HepG2 (cell line): Measurements from ENCODE around the gene WNT10A. TPM values are rescaled to one million over a fixed set of nuclear protein-coding genes. Genes with fewer than 3 reads are reported as not detected.

Experiments used
- CBX2 ChIP-seq, 2 experiments: fragments of 200-600 bp in 1 of 2; sonication (generic); formaldehyde crosslinking in 1 of 2; IDR thresholded peaks; 2 replicates each; pipeline versions ENCODE4 v1.7.0 to v1.8.1; 2018 to 2022; ENCODE audit warnings: low read depth in 2 of 2, low read length in 1 of 2, mild to moderate bottlenecking in 1 of 2, missing genetic modification reagents in 1 of 2
- ESRRA ChIP-seq: sonication (generic); formaldehyde crosslinking; IDR thresholded peaks from 2 replicates; pipeline ENCODE4 v1.5.1; 2020; ENCODE audit warnings: mild to moderate bottlenecking, low read depth, missing genetic modification reagents
- FOXA3 ChIP-seq: IDR thresholded peaks from 2 replicates; pipeline ENCODE4 v1.6.1; 2016; ENCODE audit warnings: missing genetic modification reagents, missing compliant biosample characterization
- HDAC2 ChIP-seq: sonication (generic); formaldehyde crosslinking; IDR thresholded peaks from 2 replicates; pipeline ENCODE4 v1.4.0; 2020; ENCODE audit warnings: missing genetic modification reagents
- KDM5A ChIP-seq: fragments of 200-600 bp; sonication (generic); IDR thresholded peaks from 2 replicates; pipeline ENCODE4 v1.7.0; 2018; ENCODE audit warnings: antibody characterized with exemption, mild to moderate bottlenecking, low read length, borderline replicate concordance
- KLF11 ChIP-seq: IDR thresholded peaks from 2 replicates; pipeline ENCODE4 v1.6.1; 2016; ENCODE audit warnings: missing compliant biosample characterization
- KLF6 ChIP-seq: IDR thresholded peaks from 2 replicates; pipeline ENCODE4 v1.8.0; 2016; ENCODE audit warnings: missing biosample characterization, missing genetic modification reagents
- MAZ ChIP-seq, 2 experiments: sonication (generic) in 1 of 2; formaldehyde crosslinking in 1 of 2; IDR thresholded peaks; 2 replicates each; pipeline versions ENCODE4 v1.5.0 to v1.6.1; 2012 to 2020; ENCODE audit warnings: low read depth in 2 of 2, mild to moderate bottlenecking in 2 of 2, borderline replicate concordance in 1 of 2, improper control_type of control experiment in 1 of 2, low read length in 1 of 2, missing genetic modification reagents in 1 of 2, moderate library complexity in 1 of 2
- SP4 ChIP-seq: sonication (generic); formaldehyde crosslinking; IDR thresholded peaks from 2 replicates; pipeline ENCODE4 v1.8.1; 2023; ENCODE audit warnings: mild to moderate bottlenecking, missing genetic modification reagents
- ZFX ChIP-seq: sonication (generic); formaldehyde crosslinking; IDR thresholded peaks from 2 replicates; pipeline ENCODE4 v1.4.0; 2020; ENCODE audit warnings: mild to moderate bottlenecking, low read depth, missing genetic modification reagents, moderate library complexity
- ZNF569 ChIP-seq: sonication (generic); formaldehyde crosslinking; IDR thresholded peaks from 2 replicates; pipeline ENCODE4 v1.5.0; 2020; ENCODE audit warnings: mild to moderate bottlenecking, missing genetic modification reagents, moderate library complexity, borderline replicate concordance
- ZNF614 ChIP-seq: IDR thresholded peaks from 2 replicates; pipeline ENCODE4 v1.6.1; 2018; ENCODE audit warnings: missing biosample characterization, missing genetic modification reagents, inconsistent platforms, borderline replicate concordance
- polyA plus RNA-seq, 8 experiments: library from polyadenylated mRNA; depleted of rRNA in 3 of 8; stranded (reverse) in 7 of 8; unstranded in 1 of 8; fragments of >200 nt; fragmentation: Illumina TruSeq in 4 of 8; extraction: Trizol in 4 of 8; gene quantifications; 2 replicates each; pipeline versions ENCODE4 v1.2.1 to v1.2.3, GENCODE V29; 2011 to 2016; ENCODE audit warnings: low read depth in 4 of 8, missing spikeins in 1 of 8, mixed read lengths in 1 of 8; ENCODE audit not compliant: insufficient read depth in 1 of 8
- total RNA-seq, 5 experiments: library from RNA; depleted of rRNA; stranded (reverse); fragments of >200 nt; fragmentation: Illumina TruSeq; extraction: Trizol; gene quantifications; 2 replicates each; pipeline ENCODE4 v1.2.3, GENCODE V29; 2016; ENCODE audit warnings: low read depth in 1 of 5
- TF ChIP-seq, protein P1 (sequence below): IDR thresholded peaks from 2 replicates; pipeline ENCODE4 v1.6.1; 2018; ENCODE audit warnings: missing genetic modification reagents
- TF ChIP-seq, protein P2 (sequence below): sonication (generic); formaldehyde crosslinking; IDR thresholded peaks from 2 replicates; pipeline ENCODE4 v1.5.0; 2020; ENCODE audit warnings: mild to moderate bottlenecking, missing genetic modification reagents, borderline replicate concordance
- TF ChIP-seq, protein P3 (sequence below): sonication (generic); formaldehyde crosslinking; IDR thresholded peaks from 2 replicates; pipeline ENCODE4 v1.8.1; 2023; ENCODE audit warnings: missing genetic modification reagents, mild to moderate bottlenecking, borderline replicate concordance
- TF ChIP-seq, protein P4 (sequence below): IDR thresholded peaks from 2 replicates; pipeline ENCODE4 v1.6.1; 2012; ENCODE audit warnings: inconsistent platforms
- TF ChIP-seq, protein P5 (sequence below): sonication (generic); formaldehyde crosslinking; IDR thresholded peaks from 2 replicates; pipeline ENCODE4 v1.4.0; 2020; ENCODE audit warnings: missing genetic modification reagents, low read depth, mild to moderate bottlenecking, borderline replicate concordance

Gene WNT10A
- total and polyA plus RNA-seq, 2 of the 13 experiments (the other 11 are each of a cell fraction or from before 2014, with no cell fraction given) = 0.03 TPM; not detected in 1

DNA sequence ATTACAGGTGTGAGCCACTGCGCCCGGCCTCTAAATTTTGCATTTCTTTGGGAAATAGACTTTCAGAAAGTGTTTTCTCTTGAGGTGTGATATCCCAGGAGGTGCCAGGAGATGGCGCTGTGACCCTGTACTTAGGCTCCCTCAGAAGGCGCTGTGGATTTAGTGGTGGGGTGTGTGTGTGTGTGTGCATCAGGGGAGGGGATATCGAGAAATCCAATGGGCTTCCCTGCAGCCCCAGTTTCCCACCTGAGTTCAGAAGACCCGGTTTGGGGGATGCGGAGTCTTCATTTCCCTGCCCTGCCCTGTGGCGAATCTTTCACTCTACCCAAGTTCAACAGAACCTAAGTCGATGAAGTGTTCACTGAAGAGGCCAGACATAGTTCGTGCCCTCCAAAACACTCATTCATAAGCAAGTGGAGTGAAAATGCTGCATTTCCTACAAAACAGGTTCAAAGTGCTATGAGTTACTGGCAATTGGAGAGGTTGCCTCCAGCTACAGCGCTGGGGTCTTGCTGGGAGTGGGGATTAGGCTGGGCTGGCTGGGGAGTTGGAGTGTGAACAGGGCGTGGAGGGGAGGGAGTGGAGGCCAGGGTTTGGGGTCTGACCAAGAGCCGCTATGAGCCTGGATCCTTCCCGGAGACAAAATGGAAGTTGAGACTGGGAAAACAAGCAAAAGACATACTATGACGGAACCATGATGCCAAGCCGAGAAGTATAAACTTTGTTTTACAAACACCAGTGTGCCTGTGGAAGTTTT is 27.6 kb upstream of the WNT10A start (continued):
- TF ChIP-seq HDAC2 (CRISPR knock-in tag) (peak; percentile 21; the same call in 1 of the 2 replicates), SP4 (CRISPR knock-in tag) (no peak), MAZ (IDR thresholded peaks at IDR 0.05; ENCODE audit: borderline replicate concordance, low read depth, low read length) (no peak), MAZ (CRISPR knock-in tag; IDR thresholded peaks at IDR 0.05; ENCODE audit: low read depth) (0 out of 2 replicates have a peak, but pooled peaks have one; percentile 31), KLF11 (CRISPR knock-in tag) (no peak), ZFX (CRISPR knock-in tag) (no peak), FOXA3 (CRISPR knock-in tag) (no peak), ZNF614 (CRISPR knock-in tag) (no peak), CBX2 (IDR thresholded peaks at IDR 0.05; ENCODE audit: low read depth, low read length) (no peak), CBX2 (CRISPR knock-in tag; IDR thresholded peaks at IDR 0.05; ENCODE audit: low read depth) (no peak), ESRRA (CRISPR knock-in tag) (no peak), KDM5A (no peak), ZNF569 (CRISPR knock-in tag) (no peak), KLF6 (CRISPR knock-in tag) (no peak)
- TF ChIP-seq, protein P1, sequence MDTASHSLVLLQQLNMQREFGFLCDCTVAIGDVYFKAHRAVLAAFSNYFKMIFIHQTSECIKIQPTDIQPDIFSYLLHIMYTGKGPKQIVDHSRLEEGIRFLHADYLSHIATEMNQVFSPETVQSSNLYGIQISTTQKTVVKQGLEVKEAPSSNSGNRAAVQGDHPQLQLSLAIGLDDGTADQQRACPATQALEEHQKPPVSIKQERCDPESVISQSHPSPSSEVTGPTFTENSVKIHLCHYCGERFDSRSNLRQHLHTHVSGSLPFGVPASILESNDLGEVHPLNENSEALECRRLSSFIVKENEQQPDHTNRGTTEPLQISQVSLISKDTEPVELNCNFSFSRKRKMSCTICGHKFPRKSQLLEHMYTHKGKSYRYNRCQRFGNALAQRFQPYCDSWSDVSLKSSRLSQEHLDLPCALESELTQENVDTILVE (CRISPR knock-in tag) = no peak
- TF ChIP-seq, protein P2, sequence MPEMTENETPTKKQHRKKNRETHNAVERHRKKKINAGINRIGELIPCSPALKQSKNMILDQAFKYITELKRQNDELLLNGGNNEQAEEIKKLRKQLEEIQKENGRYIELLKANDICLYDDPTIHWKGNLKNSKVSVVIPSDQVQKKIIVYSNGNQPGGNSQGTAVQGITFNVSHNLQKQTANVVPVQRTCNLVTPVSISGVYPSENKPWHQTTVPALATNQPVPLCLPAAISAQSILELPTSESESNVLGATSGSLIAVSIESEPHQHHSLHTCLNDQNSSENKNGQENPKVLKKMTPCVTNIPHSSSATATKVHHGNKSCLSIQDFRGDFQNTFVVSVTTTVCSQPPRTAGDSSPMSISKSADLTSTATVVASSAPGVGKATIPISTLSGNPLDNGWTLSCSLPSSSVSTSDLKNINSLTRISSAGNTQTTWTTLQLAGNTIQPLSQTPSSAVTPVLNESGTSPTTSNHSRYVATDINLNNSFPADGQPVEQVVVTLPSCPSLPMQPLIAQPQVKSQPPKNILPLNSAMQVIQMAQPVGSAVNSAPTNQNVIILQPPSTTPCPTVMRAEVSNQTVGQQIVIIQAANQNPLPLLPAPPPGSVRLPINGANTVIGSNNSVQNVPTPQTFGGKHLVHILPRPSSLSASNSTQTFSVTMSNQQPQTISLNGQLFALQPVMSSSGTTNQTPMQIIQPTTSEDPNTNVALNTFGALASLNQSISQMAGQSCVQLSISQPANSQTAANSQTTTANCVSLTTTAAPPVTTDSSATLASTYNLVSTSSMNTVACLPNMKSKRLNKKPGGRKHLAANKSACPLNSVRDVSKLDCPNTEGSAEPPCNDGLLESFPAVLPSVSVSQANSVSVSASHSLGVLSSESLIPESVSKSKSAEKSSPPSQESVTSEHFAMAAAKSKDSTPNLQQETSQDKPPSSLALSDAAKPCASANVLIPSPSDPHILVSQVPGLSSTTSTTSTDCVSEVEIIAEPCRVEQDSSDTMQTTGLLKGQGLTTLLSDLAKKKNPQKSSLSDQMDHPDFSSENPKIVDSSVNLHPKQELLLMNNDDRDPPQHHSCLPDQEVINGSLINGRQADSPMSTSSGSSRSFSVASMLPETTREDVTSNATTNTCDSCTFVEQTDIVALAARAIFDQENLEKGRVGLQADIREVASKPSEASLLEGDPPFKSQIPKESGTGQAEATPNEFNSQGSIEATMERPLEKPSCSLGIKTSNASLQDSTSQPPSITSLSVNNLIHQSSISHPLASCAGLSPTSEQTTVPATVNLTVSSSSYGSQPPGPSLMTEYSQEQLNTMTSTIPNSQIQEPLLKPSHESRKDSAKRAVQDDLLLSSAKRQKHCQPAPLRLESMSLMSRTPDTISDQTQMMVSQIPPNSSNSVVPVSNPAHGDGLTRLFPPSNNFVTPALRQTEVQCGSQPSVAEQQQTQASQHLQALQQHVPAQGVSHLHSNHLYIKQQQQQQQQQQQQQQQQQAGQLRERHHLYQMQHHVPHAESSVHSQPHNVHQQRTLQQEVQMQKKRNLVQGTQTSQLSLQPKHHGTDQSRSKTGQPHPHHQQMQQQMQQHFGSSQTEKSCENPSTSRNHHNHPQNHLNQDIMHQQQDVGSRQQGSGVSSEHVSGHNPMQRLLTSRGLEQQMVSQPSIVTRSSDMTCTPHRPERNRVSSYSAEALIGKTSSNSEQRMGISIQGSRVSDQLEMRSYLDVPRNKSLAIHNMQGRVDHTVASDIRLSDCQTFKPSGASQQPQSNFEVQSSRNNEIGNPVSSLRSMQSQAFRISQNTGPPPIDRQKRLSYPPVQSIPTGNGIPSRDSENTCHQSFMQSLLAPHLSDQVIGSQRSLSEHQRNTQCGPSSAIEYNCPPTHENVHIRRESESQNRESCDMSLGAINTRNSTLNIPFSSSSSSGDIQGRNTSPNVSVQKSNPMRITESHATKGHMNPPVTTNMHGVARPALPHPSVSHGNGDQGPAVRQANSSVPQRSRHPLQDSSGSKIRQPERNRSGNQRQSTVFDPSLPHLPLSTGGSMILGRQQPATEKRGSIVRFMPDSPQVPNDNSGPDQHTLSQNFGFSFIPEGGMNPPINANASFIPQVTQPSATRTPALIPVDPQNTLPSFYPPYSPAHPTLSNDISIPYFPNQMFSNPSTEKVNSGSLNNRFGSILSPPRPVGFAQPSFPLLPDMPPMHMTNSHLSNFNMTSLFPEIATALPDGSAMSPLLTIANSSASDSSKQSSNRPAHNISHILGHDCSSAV (CRISPR knock-in tag) = no peak
- TF ChIP-seq, protein P3, sequence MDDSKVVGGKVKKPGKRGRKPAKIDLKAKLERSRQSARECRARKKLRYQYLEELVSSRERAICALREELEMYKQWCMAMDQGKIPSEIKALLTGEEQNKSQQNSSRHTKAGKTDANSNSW (CRISPR knock-in tag) = no peak
- TF ChIP-seq, protein P4, sequence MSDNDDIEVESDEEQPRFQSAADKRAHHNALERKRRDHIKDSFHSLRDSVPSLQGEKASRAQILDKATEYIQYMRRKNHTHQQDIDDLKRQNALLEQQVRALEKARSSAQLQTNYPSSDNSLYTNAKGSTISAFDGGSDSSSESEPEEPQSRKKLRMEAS = no peak
- TF ChIP-seq, protein P5, sequence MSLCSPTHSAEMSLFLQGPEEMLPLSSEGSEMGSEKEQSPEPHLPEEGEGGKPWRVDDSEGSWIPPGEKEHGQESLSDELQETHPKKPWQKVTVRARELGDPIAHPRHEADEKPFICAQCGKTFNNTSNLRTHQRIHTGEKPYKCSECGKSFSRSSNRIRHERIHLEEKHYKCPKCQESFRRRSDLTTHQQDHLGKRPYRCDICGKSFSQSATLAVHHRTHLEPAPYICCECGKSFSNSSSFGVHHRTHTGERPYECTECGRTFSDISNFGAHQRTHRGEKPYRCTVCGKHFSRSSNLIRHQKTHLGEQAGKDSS (CRISPR knock-in tag) = no peak
